Karpas-422 (cell line): ENCODE measurements around the gene GLIS2. TPM values are rescaled to one million over a fixed set of nuclear protein-coding genes. Genes with fewer than 3 reads are reported as not detected.

Experiments
- DNase-seq: peaks from one replicate; pipeline ENCODE4 v3.0.0-alpha.2; 2015
- H2AFZ ChIP-seq: fragments of 200-600 bp; sonication (generic); 2 replicates; pipeline ENCODE4 v1.6.1; 2014; ENCODE audit warnings: antibody characterized with exemption, low read length, mixed read lengths
- H3K27ac ChIP-seq: fragments of 200-600 bp; sonication (generic); 2 replicates; pipeline ENCODE4 v1.5.1; 2014; ENCODE audit warnings: mild to moderate bottlenecking, low read length, moderate library complexity
- H3K27me3 ChIP-seq: fragments of 200-600 bp; sonication (generic); 2 replicates; pipeline ENCODE4 v1.6.1; 2014; ENCODE audit warnings: low read length, mixed read lengths
- H3K36me3 ChIP-seq: fragments of 200-600 bp; sonication (generic); 2 replicates; pipeline ENCODE4 v1.6.1; 2014; ENCODE audit warnings: low read length, mixed read lengths; ENCODE audit not compliant: insufficient read depth
- H3K4me1 ChIP-seq: fragments of 200-600 bp; sonication (generic); 2 replicates; pipeline ENCODE4 v1.6.1; 2014; ENCODE audit warnings: mild to moderate bottlenecking, low read length, mixed read lengths
- H3K4me2 ChIP-seq: fragments of 200-600 bp; sonication (generic); 2 replicates; pipeline ENCODE4 v1.6.1; 2014; ENCODE audit warnings: low read length, low read depth, mild to moderate bottlenecking; ENCODE audit not compliant: poor library complexity, severe bottlenecking
- H3K4me3 ChIP-seq: fragments of 200-600 bp; sonication (generic); 2 replicates; pipeline ENCODE4 v1.5.1; 2014; ENCODE audit warnings: mild to moderate bottlenecking, antibody characterized with exemption, low read length, mixed read lengths
- H3K79me2 ChIP-seq: fragments of 200-600 bp; sonication (generic); 2 replicates; pipeline ENCODE4 v1.6.1; 2014; ENCODE audit warnings: mild to moderate bottlenecking, low read length, mixed read lengths
- H3K9ac ChIP-seq: fragments of 200-600 bp; sonication (generic); 2 replicates; pipeline ENCODE4 v1.6.0; 2014; ENCODE audit warnings: low read length
- H3K9me2 ChIP-seq: fragments of 200-600 bp; sonication (generic), shearing (Covaris generic); replicated peaks from 2 replicates; pipeline ENCODE4 v1.6.0; 2014; ENCODE audit warnings: mild to moderate bottlenecking, low read length, moderate library complexity; ENCODE audit not compliant: insufficient read depth
- H3K9me3 ChIP-seq: fragments of 300-700, 200-600 bp; sonication (generic); 2 replicates; pipeline ENCODE4 v1.6.1; 2014; ENCODE audit warnings: low read length, mixed read lengths
- H4K20me1 ChIP-seq: fragments of 200-600 bp; sonication (generic); 2 replicates; pipeline ENCODE4 v1.6.1; 2014; ENCODE audit warnings: mild to moderate bottlenecking, antibody characterized with exemption, low read length, low read depth; ENCODE audit not compliant: insufficient read depth
- total RNA-seq: library from RNA; depleted of rRNA; stranded (reverse); fragments of >200 nt; shearing (Covaris generic); gene quantifications from 2 replicates; pipeline ENCODE4 v1.2.3, GENCODE V29; 2014; ENCODE audit warnings: low replicate concordance

The GLIS2 gene
- total RNA-seq, 1 experiment from 2014 or later: not detected

GRCh38 chr16:4321286-4322120, 5.6 kb downstream of the GLIS2 start:
- no peak overlapping the region for H3K4me2 ChIP-seq
- no peaks in the 10 kb centered on the region for H3K27me3 ChIP-seq
- H3K9ac ChIP-seq: no peak overlapping the region
- no peaks in the 10 kb centered on the region for H4K20me1 ChIP-seq
- DNase-seq: no peak
- H3K79me2 ChIP-seq: no peaks in the 10 kb centered on the region
- no peak overlapping the region for H3K4me3 ChIP-seq
- no peak overlapping the region for H2AFZ ChIP-seq
- no peaks in the 10 kb centered on the region for H3K9me2 ChIP-seq
- H3K9me3 ChIP-seq: no peaks in the 10 kb centered on the region
- no peak overlapping the region for H3K27ac ChIP-seq
- H3K36me3 ChIP-seq: no peaks in the 10 kb centered on the region
- peaks cover 9% of the 10 kb centered on the region for H3K4me1 ChIP-seq

- no peak for DNase-seq
- no peak overlapping the region for H3K9ac ChIP-seq
Observed at GRCh38 chr16:4322121-4323052, 6.5 kb downstream of the GLIS2 start.

DNA sequence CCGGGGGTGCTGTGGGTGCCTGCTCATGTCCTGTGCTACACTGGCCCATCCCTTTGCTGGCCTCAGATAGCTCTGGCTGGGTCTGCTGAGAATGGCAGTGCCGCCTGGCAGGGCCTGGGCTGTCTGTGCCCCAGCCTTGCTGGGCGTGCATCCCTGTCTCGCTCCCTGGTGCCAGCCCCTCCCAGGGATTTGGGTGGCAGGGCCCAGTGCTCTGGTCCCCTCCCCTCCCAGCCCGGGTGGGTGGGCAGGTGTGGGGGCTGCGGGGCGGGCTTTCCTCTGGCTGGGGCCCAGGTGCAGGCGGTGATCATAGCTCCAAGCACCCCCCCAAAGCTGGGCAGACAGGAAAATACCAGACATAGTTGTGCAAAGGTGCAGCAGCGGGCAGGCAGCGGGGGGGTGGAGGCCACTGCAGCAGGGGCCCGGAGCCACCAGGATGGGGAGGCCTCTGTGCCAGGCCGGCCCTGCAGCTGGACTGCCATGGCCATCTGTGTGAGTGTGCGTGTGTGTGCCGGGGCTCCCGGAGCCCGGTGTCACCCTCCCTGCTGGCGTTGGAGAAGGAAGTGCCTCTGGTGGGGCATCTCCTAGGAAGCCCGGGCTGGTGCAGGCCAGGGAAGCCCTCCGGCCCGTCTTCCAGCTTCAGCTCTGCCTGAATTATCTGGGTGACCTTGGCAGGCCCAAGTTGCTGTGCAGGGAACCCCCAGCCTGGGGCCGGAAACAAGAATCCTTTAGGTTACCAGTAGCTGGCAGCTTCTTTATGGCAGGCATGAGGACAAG, 7.4 kb downstream of the GLIS2 start:
- Histone ChIP-seq H3K4me1 (peaks cover 14% of the 10 kb centered on the region), H3K9me2 (no peaks in the 10 kb centered on the region), H3K27me3 (no peaks in the 10 kb centered on the region), H3K79me2 (no peaks in the 10 kb centered on the region), H3K9me3 (no peaks in the 10 kb centered on the region), H2AFZ (no peak overlapping the region), H3K9ac (no peak overlapping the region), H3K4me2 (no peak overlapping the region), H3K36me3 (no peaks in the 10 kb centered on the region), H3K27ac (no peak overlapping the region), H3K4me3 (no peak overlapping the region), H4K20me1 (no peaks in the 10 kb centered on the region)
- no peak for DNase-seq

More at GRCh38 chr16:4322121-4323052, 6.5 kb downstream of the GLIS2 start:
- Histone ChIP-seq H3K4me2 (no peak overlapping the region), H3K27ac (no peak overlapping the region), H3K79me2 (no peaks in the 10 kb centered on the region), H3K36me3 (no peaks in the 10 kb centered on the region), H3K4me3 (no peak overlapping the region), H3K4me1 (peaks cover 8% of the 10 kb centered on the region), H4K20me1 (no peaks in the 10 kb centered on the region), H3K9me3 (no peaks in the 10 kb centered on the region), H3K9me2 (no peaks in the 10 kb centered on the region), H3K27me3 (no peaks in the 10 kb centered on the region), H2AFZ (no peak overlapping the region)

- Histone ChIP-seq H3K9me2 (no peaks in the 10 kb centered on the region), H3K4me3 (no peak overlapping the region), H3K4me1 (peaks cover 17% of the 10 kb centered on the region), H3K79me2 (no peaks in the 10 kb centered on the region), H3K4me2 (no peak overlapping the region), H3K36me3 (no peaks in the 10 kb centered on the region), H3K27ac (no peak overlapping the region), H3K9me3 (no peaks in the 10 kb centered on the region), H2AFZ (no peak overlapping the region), H3K9ac (no peak overlapping the region), H3K27me3 (no peaks in the 10 kb centered on the region), H4K20me1 (no peaks in the 10 kb centered on the region)
- DNase-seq: no peak
Observed at GRCh38 chr16:4323845-4324488, 8.1 kb downstream of the GLIS2 start.

DNA sequence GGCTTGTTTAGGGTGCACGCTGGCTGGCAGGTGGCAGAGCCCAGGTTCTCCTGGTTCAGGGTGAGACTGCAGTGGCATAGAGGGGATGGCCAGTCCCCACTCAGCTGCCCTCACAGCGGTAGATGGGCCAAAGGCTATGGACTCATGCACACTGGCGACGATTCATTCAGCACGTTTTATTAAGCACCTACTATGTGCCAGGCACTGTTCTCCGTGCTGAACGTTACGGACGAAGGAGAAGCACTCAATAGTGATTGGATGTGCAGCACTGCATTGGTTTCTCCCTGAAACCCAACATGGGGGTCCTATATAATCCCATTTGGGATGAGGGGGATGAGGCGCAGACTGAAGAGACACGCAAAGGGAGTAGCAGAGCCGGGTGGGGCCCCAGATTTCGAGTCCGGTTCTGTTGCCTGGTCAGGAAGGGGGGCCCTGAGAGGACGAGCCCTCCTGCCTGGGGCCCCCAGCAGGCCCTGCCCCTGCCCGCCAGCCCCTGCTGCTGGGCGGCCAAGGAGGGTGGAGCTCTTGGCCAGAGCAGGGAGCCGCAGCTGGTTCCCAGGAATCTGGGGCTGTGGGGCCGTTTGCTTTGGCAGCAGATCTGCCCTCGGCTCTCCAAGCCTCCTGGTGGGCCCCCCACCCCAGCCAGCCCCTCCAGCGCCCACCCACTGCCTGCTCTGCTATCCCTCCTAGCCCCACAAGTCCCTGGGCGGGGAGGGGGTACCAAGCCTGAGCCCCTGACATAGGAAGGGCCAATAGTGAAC, 8.8 kb downstream of the GLIS2 start:
- H3K4me2 ChIP-seq: no peak overlapping the region
- H2AFZ ChIP-seq: no peak overlapping the region
- no peak overlapping the region for H3K27ac ChIP-seq
- H3K9ac ChIP-seq: no peak overlapping the region
- H3K27me3 ChIP-seq: no peaks in the 10 kb centered on the region
- H3K9me2 ChIP-seq: no peaks in the 10 kb centered on the region
- no peaks in the 10 kb centered on the region for H3K79me2 ChIP-seq
- H3K9me3 ChIP-seq: no peaks in the 10 kb centered on the region
- no peaks in the 10 kb centered on the region for H4K20me1 ChIP-seq
- H3K4me3 ChIP-seq: no peak overlapping the region
- DNase-seq: no peak
- H3K36me3 ChIP-seq: no peaks in the 10 kb centered on the region
- peaks cover 11% of the 10 kb centered on the region for H3K4me1 ChIP-seq

GRCh38 chr16:4325253-4325758, 9.4 kb downstream of the GLIS2 start:
- DNase-seq: no peak
- H4K20me1 ChIP-seq: no peaks in the 10 kb centered on the region
- H2AFZ ChIP-seq: no peak overlapping the region
- H3K9me3 ChIP-seq: no peaks in the 10 kb centered on the region
- H3K79me2 ChIP-seq: no peaks in the 10 kb centered on the region
- H3K27me3 ChIP-seq: no peaks in the 10 kb centered on the region
- no peak overlapping the region for H3K4me3 ChIP-seq
- H3K4me2 ChIP-seq: no peak overlapping the region
- H3K36me3 ChIP-seq: no peaks in the 10 kb centered on the region
- no peak overlapping the region for H3K27ac ChIP-seq
- peaks cover 9% of the 10 kb centered on the region for H3K4me1 ChIP-seq
- no peak overlapping the region for H3K9ac ChIP-seq
- H3K9me2 ChIP-seq: no peaks in the 10 kb centered on the region

GRCh38 chr16:4327386-4328045, 11.6 kb downstream of the GLIS2 start:
- Histone ChIP-seq H3K27ac (no peak overlapping the region), H3K9me3 (no peaks in the 10 kb centered on the region), H3K4me1 (peaks cover 9% of the 10 kb centered on the region), H3K4me3 (peak overlapping the region; percentile 53; the same call in 1 of the 2 replicates), H3K9ac (peak overlapping the region; percentile 58), H2AFZ (peak overlapping the region; percentile 41; the same call in 1 of the 2 replicates), H3K4me2 (peak overlapping the region; percentile 59), H3K36me3 (no peaks in the 10 kb centered on the region), H3K27me3 (no peaks in the 10 kb centered on the region), H3K79me2 (no peaks in the 10 kb centered on the region), H3K9me2 (no peaks in the 10 kb centered on the region), H4K20me1 (no peaks in the 10 kb centered on the region)
- no peak for DNase-seq
